WERI-Rb-1 (cell line): ENCODE measurements around the gene ZW10.

ENCODE experiments used
- DNase-seq: peaks from one replicate; pipeline ENCODE4 v3.0.0-alpha.2; 2020
- H3K27ac ChIP-seq: fragments of 250-450 bp; sonication (Bioruptor Pico); 2 replicates; pipeline ENCODE4 v1.5.1; 2020; ENCODE audit warnings: mild to moderate bottlenecking, moderate library complexity
- H3K27me3 ChIP-seq: fragments of 250-450 bp; sonication (Bioruptor Pico); 2 replicates; pipeline ENCODE4 v1.5.1; 2021; ENCODE audit warnings: mild to moderate bottlenecking, low read depth, moderate library complexity; ENCODE audit not compliant: insufficient read depth, severe bottlenecking
- H3K36me3 ChIP-seq: fragments of 250-450 bp; sonication (Bioruptor Pico); 2 replicates; pipeline ENCODE4 v1.5.1; 2020; ENCODE audit warnings: mild to moderate bottlenecking, moderate library complexity
- H3K4me3 ChIP-seq: 2 replicates; pipeline ENCODE4 v1.5.1; 2011; ENCODE audit warnings: low read depth, mild to moderate bottlenecking, control low read depth, low read length
- H3K9me3 ChIP-seq: fragments of 250-450 bp; sonication (Bioruptor Pico); 2 replicates; pipeline ENCODE4 v1.5.1; 2021; ENCODE audit warnings: mild to moderate bottlenecking, moderate library complexity; ENCODE audit not compliant: severe bottlenecking
- CTCF ChIP-seq: IDR thresholded peaks from 2 replicates; pipeline ENCODE4 v1.5.1; 2011; ENCODE audit warnings: low read depth, mild to moderate bottlenecking, control low read depth, inconsistent platforms, low read length

ZW10 gene, protein sequence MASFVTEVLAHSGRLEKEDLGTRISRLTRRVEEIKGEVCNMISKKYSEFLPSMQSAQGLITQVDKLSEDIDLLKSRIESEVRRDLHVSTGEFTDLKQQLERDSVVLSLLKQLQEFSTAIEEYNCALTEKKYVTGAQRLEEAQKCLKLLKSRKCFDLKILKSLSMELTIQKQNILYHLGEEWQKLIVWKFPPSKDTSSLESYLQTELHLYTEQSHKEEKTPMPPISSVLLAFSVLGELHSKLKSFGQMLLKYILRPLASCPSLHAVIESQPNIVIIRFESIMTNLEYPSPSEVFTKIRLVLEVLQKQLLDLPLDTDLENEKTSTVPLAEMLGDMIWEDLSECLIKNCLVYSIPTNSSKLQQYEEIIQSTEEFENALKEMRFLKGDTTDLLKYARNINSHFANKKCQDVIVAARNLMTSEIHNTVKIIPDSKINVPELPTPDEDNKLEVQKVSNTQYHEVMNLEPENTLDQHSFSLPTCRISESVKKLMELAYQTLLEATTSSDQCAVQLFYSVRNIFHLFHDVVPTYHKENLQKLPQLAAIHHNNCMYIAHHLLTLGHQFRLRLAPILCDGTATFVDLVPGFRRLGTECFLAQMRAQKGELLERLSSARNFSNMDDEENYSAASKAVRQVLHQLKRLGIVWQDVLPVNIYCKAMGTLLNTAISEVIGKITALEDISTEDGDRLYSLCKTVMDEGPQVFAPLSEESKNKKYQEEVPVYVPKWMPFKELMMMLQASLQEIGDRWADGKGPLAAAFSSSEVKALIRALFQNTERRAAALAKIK

GRCh38 chr11:113773416-113774173 lies at the start of gene ZW10:
ZW10 (minus strand) TSS chr11:113773692; CDS start chr11:113773666, 26 bp downstream.
- Histone ChIP-seq H3K9me3 (no peaks in the 10 kb centered on the region), H3K27ac (peak within 1 kb of the TSS; percentile 85), H3K27me3 (no peaks in the 10 kb centered on the region), H3K36me3 (peaks cover 7% of the 10 kb centered on the region), H3K4me3 (peak within 1 kb of the TSS; percentile 76)
- DNase-seq: peak; percentile 95
- TF ChIP-seq CTCF: peak; percentile 44; the same call in 1 of the 2 replicates

DNA sequence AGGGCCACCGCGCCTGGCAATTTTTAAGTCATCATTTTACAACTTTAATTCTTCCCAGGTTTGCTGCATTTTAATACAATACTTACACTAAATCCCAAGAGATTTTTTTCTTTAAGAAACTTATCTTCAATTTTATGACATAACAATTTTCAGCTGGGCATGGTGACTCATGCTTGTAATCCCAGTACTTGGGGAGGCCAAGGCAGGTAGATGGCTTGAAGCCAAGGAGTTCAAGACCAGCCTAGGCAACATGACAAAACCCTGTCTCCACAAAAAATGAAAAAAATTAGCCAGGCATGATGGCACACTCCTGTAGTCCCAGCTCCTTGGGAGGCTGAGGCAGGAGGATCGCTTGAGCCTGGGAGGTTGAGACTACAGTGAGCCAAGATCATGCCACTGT lies 44.9 kb upstream of the ZW10 start:
- no peak for TF ChIP-seq CTCF
- Histone ChIP-seq H3K27me3 (no peaks in the 10 kb centered on the region), H3K9me3 (no peaks in the 10 kb centered on the region), H3K27ac (no peak overlapping the region), H3K4me3 (no peak overlapping the region), H3K36me3 (peaks cover 58% of the 10 kb centered on the region)
- no peak for DNase-seq

- H3K9me3 ChIP-seq: no peaks in the 10 kb centered on the region
- no peaks in the 10 kb centered on the region for H3K27me3 ChIP-seq
- no peak overlapping the region for H3K4me3 ChIP-seq
- peaks cover 56% of the 10 kb centered on the region for H3K36me3 ChIP-seq
- TF ChIP-seq CTCF: no peak
- DNase-seq: no peak
- H3K27ac ChIP-seq: no peak overlapping the region
These were observed 44.1 kb upstream of the ZW10 start for GRCh38 chr11:113817626-113818025.

DNA sequence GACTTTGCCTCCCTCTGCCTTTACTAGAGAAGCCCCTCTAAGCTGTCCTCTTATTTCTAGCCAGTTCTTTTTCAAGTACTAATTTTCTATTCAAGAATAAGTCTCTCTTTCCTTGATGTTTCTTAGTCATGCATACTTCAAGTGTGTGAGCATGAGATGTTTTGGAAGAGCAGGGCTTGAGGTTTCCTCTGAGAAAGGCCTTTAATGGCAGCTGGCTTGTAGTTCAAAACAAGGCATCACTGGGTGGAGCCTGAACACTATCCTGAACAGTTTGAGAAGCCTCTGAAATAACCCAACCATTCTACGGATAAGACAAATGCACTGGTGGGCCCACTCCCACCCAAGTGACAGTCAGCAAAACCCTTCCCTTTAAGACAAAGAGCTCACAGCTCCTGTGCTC lies 43.7 kb upstream of the ZW10 start:
- no peak overlapping the region for H3K27ac ChIP-seq
- H3K4me3 ChIP-seq: no peak overlapping the region
- no peak for DNase-seq
- H3K9me3 ChIP-seq: no peaks in the 10 kb centered on the region
- H3K36me3 ChIP-seq: peaks cover 59% of the 10 kb centered on the region
- no peaks in the 10 kb centered on the region for H3K27me3 ChIP-seq
- TF ChIP-seq CTCF: no peak

DNA sequence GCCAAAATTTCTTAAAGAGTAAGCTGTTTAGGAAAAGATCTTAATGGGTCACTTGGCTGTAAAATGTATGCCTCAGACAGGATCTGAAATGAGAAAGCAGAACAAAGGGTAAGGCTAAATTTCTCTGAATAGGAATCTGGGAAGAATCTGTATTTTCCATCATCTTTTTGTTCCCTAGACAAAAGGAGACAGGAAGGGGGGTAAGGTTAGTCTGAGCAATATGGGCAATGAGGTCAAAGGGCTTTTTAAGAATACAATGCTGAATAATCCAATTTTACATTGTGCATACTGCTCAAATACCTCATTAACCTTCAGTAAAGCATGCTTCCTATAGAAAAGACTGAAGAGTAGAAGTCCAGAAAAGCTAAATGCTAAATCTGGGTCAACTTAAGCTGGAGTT lies 40.7 kb upstream of the ZW10 start:
- TF ChIP-seq CTCF: no peak
- no peaks in the 10 kb centered on the region for H3K27me3 ChIP-seq
- H3K4me3 ChIP-seq: no peak overlapping the region
- no peak for DNase-seq
- no peak overlapping the region for H3K27ac ChIP-seq
- H3K36me3 ChIP-seq: peaks cover 61% of the 10 kb centered on the region
- no peaks in the 10 kb centered on the region for H3K9me3 ChIP-seq
